Fibroblast of lung (primary cell): ENCODE data around the gene SCGB1D1.

Experiments used
- CTCF ChIP-seq, 2 donors: IDR thresholded peaks in 1 of 2; conservative IDR thresholded peaks in 1 of 2; 1 replicate in 1 of 2; 2 replicates in 1 of 2; pipeline ENCODE4 v1.5.1; 2011 to 2012; ENCODE audit warnings: low read length in 2 of 2, control low read depth in 1 of 2, inconsistent platforms in 1 of 2, low read depth in 1 of 2, mild to moderate bottlenecking in 1 of 2
- EZH2 ChIP-seq: IDR thresholded peaks from 2 replicates; pipeline ENCODE4 v1.5.1; 2012; ENCODE audit warnings: low read length, control low read depth, mild to moderate bottlenecking; ENCODE audit errors: missing control alignments

DNA sequence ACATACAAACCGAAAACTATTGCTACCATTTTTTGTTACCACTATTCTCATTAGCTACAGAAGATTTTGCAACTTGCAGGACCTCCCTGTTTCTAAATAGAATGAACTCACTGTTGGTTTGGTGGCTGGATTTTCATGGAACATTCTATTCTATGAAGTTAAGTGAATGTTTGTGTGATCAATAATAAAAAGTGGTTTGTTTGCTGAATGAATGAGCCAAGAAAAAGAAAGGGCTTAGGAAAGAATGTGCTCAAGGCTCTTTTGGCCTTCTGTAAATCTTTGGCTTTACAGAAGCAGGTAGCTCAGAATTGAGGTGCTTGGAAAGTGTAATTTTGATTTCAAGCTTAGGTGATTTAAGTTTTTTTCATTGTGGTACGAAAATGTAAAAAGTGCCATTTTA lies 46.2 kb downstream of the SCGB1D1 start:
- TF ChIP-seq CTCF (conservative IDR thresholded peaks at IDR 0.05 in 1 of 2, IDR thresholded peaks at IDR 0.05 in 1 of 2; ENCODE audit: low read depth in 1 of 2, low read length in 2 of 2) (no peak), EZH2 (no peak)
